ENCODE data around the gene SRP9. TPM values are rescaled to one million over a fixed set of nuclear protein-coding genes. Genes with fewer than 3 reads are reported as not detected.

SRP9 gene
- total RNA-seq, 4 donors from 2014 or later = 115 to 229 (median 175) TPM

- 55 to 70% methylated on average over 5 of the region's 5 CpGs for WGBS, 2 donors
Measured at GRCh38 chr1:225820522-225821120, 43.0 kb downstream of the SRP9 start.

GRCh38 chr1:225822655-225823403, 45.2 kb downstream of the SRP9 start:
- H3K27me3 ChIP-seq = no peaks in the 10 kb centered on the region
- peaks cover 24 to 95% (median 71%) of the 10 kb centered on the region in 3 donors for H3K4me1 ChIP-seq
- no peak overlapping the region for H3K4me3 ChIP-seq
- peaks cover 0 to 33% (median 5%) of the 10 kb centered on the region in 3 donors for H3K36me3 ChIP-seq
- WGBS, 2 donors = 66 to 78% methylated on average over 11 to 12 of the region's 12 CpGs
- no peaks in the 10 kb centered on the region for H3K9me3 ChIP-seq
- intact Hi-C loops (cut with DNase I) = no loop called here
- H3K27ac ChIP-seq = peak overlapping the region in 3 of 4 donors; percentile 25 to 60 (median 30)
- TF ChIP-seq POLR2A (IDR thresholded peaks at IDR 0.05) (no peak), CTCF (IDR thresholded peaks at IDR 0.05) (no peak)
- DNase-seq = no peak

More at GRCh38 chr1:225820522-225821120, 43.0 kb downstream of the SRP9 start:
- Histone ChIP-seq H3K9me3 (no peaks in the 10 kb centered on the region), H3K4me1 (peaks cover 41 to 98% (median 79%) of the 10 kb centered on the region in 3 donors), H3K36me3 (peaks cover 0 to 26% (median 0%) of the 10 kb centered on the region in 3 donors), H3K27ac (peak overlapping the region; percentile 39 to 78 (median 71)), H3K27me3 (no peaks in the 10 kb centered on the region), H3K4me3 (no peak overlapping the region)
- intact Hi-C loops (cut with DNase I) = no loop called here
- no peak for TF ChIP-seq CTCF (IDR thresholded peaks at IDR 0.05)
- no peak for TF ChIP-seq POLR2A (IDR thresholded peaks at IDR 0.05)
- DNase-seq = no peak

- H3K4me1 ChIP-seq = peaks cover 16 to 86% (median 62%) of the 10 kb centered on the region in 3 donors
- no peaks in the 10 kb centered on the region for H3K9me3 ChIP-seq
- H3K27ac ChIP-seq = peak overlapping the region in 3 of 4 donors; percentile 25 to 60 (median 30)
- peaks cover 0 to 38% (median 5%) of the 10 kb centered on the region in 3 donors for H3K36me3 ChIP-seq
- intact Hi-C loops (cut with DNase I) = no loop called here
- WGBS, 2 donors = 60 to 80% methylated on average over 1 to 2 of the region's 12 CpGs
- no peaks in the 10 kb centered on the region for H3K27me3 ChIP-seq
- no peak for TF ChIP-seq CTCF (IDR thresholded peaks at IDR 0.05)
- no peak for TF ChIP-seq POLR2A (IDR thresholded peaks at IDR 0.05)
- no peak overlapping the region for H3K4me3 ChIP-seq
- no peak for DNase-seq
Measured at GRCh38 chr1:225823811-225824261, 46.2 kb downstream of the SRP9 start.

GRCh38 chr1:225824533-225824941, 46.9 kb downstream of the SRP9 start:
- Histone ChIP-seq H3K36me3 (peaks cover 0 to 45% (median 5%) of the 10 kb centered on the region in 3 donors), H3K27me3 (no peaks in the 10 kb centered on the region), H3K9me3 (no peaks in the 10 kb centered on the region), H3K4me1 (peaks cover 16 to 81% (median 58%) of the 10 kb centered on the region in 3 donors), H3K4me3 (no peak overlapping the region), H3K27ac (peak overlapping the region in 1 of 4 donors; percentile 60)
- 75 to 88% methylated on average over 6 to 10 of the region's 12 CpGs for WGBS, 2 donors
- DNase-seq = no peak
- TF ChIP-seq POLR2A (IDR thresholded peaks at IDR 0.05) = no peak
- no peak for TF ChIP-seq CTCF (IDR thresholded peaks at IDR 0.05)
- intact Hi-C loops (cut with DNase I) = no loop called here

- no peak for TF ChIP-seq POLR2A (IDR thresholded peaks at IDR 0.05)
- TF ChIP-seq CTCF (IDR thresholded peaks at IDR 0.05) = no peak
- intact Hi-C loops (cut with DNase I) = no loop called here
- Histone ChIP-seq H3K27me3 (no peaks in the 10 kb centered on the region), H3K4me3 (no peak overlapping the region), H3K36me3 (peaks cover 0 to 51% (median 5%) of the 10 kb centered on the region in 3 donors), H3K4me1 (peaks cover 16 to 75% (median 53%) of the 10 kb centered on the region in 3 donors), H3K9me3 (no peaks in the 10 kb centered on the region), H3K27ac (peak overlapping the region in 1 of 4 donors; percentile 62)
- WGBS, 2 donors = 65% methylated on average over 3 to 5 of the region's 6 CpGs
- no peak for DNase-seq
Measured at GRCh38 chr1:225825078-225825477, 47.5 kb downstream of the SRP9 start.
